Stimulated activated CD4-positive, alpha-beta T cell treated with anti-CD3 and anti-CD28 coated beads, Interleukin-4, amount 100 ng/mL, for 24 hours (primary cell): ENCODE results near the gene HDGFL2.
A peak's percentile ranks its signal among the peaks of the same experiment; 100 is the strongest.
"Not testable (repeated sequence)": the region's sequence is repeated elsewhere in the genome, so short reads cannot be mapped to it uniquely, and the experiment has no call there.

ENCODE experiments used
- DNase-seq: peaks from one replicate; pipeline ENCODE4 v3.0.0-alpha.2; 2020

The HDGFL2 gene

GRCh38 chr19:4537953-4538600 lies 66.0 kb downstream of the HDGFL2 start:
- no peak for DNase-seq

- DNase-seq, result no peak
Measured at GRCh38 chr19:4538601-4538954, 66.5 kb downstream of the HDGFL2 start.

- DNase-seq, result no peak
Measured at GRCh38 chr19:4539169-4539692, 67.1 kb downstream of the HDGFL2 start.

GRCh38 chr19:4539693-4540581 lies 67.8 kb downstream of the HDGFL2 start, which contains the start of gene LRG1:
Gene LRG1, minus strand, starts transcription at chr19:4540036. Its CDS starts 23 bp downstream, at chr19:4540013.
- DNase-seq, result no peak

GRCh38 chr19:4541114-4541805 lies 69.2 kb downstream of the HDGFL2 start:
- no peak for DNase-seq

GRCh38 chr19:4541806-4542145 lies 69.7 kb downstream of the HDGFL2 start:
- not testable (repeated sequence) for DNase-seq

GRCh38 chr19:4542896-4543841 lies 71.1 kb downstream of the HDGFL2 start:
- DNase-seq, result no peak

- no peak for DNase-seq
Measured at GRCh38 chr19:4543842-4544647, 71.9 kb downstream of the HDGFL2 start.

- peak; percentile 14 for DNase-seq
Measured at GRCh38 chr19:4547303-4548237, 75.5 kb downstream of the HDGFL2 start.

- DNase-seq, result no peak
Measured at GRCh38 chr19:4548238-4548584, 76.1 kb downstream of the HDGFL2 start.

- DNase-seq, result no peak
Measured at GRCh38 chr19:4550018-4550417, 77.9 kb downstream of the HDGFL2 start.

GRCh38 chr19:4550479-4551050 lies 78.5 kb downstream of the HDGFL2 start:
- no peak for DNase-seq
